SU-DHL-6 (cell line): ENCODE results near the gene CORO1C.

ENCODE experiments used
- H2AFZ ChIP-seq: fragments of 200-600 bp; sonication (generic); 2 replicates; pipeline ENCODE4 v1.6.1; 2014; ENCODE audit warnings: low read depth, mild to moderate bottlenecking, moderate library complexity, mixed read lengths, antibody characterized with exemption, low read length; ENCODE audit not compliant: severe bottlenecking
- H3F3A ChIP-seq: fragments of 200-600 bp; shearing (Covaris generic); 2 replicates; pipeline ENCODE4 v1.6.0; 2016; ENCODE audit warnings: antibody characterized with exemption, mild to moderate bottlenecking; ENCODE audit not compliant: insufficient read depth
- H3K27ac ChIP-seq: fragments of 200-600 bp; sonication (generic); 2 replicates; pipeline ENCODE4 v1.5.1; 2016; ENCODE audit warnings: low read depth, mild to moderate bottlenecking, low read length, moderate library complexity, mixed read lengths
- H3K27me3 ChIP-seq: fragments of 200-600 bp; sonication (generic), shearing (Covaris generic); 2 replicates; pipeline ENCODE4 v1.6.0; 2014; ENCODE audit warnings: mild to moderate bottlenecking, low read length
- H3K36me3 ChIP-seq: fragments of 200-600 bp; sonication (generic); 2 replicates; pipeline ENCODE4 v1.6.1; 2014; ENCODE audit warnings: mild to moderate bottlenecking, low read length, mixed read lengths
- H3K4me2 ChIP-seq: fragments of 300-600, 200-600 bp; shearing (Covaris generic), sonication (generic); 2 replicates; pipeline ENCODE4 v1.6.0; 2014; ENCODE audit warnings: low read length, low read depth, mild to moderate bottlenecking; ENCODE audit not compliant: poor library complexity, severe bottlenecking
- H3K4me3 ChIP-seq: fragments of 200-600 bp; sonication (generic); 2 replicates; pipeline ENCODE4 v1.5.1; 2014; ENCODE audit warnings: antibody characterized with exemption, low read length, mild to moderate bottlenecking, mixed read lengths; ENCODE audit not compliant: insufficient read depth, poor library complexity, severe bottlenecking
- H3K79me2 ChIP-seq: fragments of 200-600 bp; sonication (generic); 2 replicates; pipeline ENCODE4 v1.6.1; 2014; ENCODE audit warnings: mild to moderate bottlenecking, low read length, moderate library complexity; ENCODE audit not compliant: insufficient read depth
- H3K9ac ChIP-seq: fragments of 200-600 bp; sonication (generic); 2 replicates; pipeline ENCODE4 v1.7.0; 2014; ENCODE audit warnings: mild to moderate bottlenecking, low read length
- H3K9me2 ChIP-seq: fragments of 200-600 bp; sonication (generic); replicated peaks from 2 replicates; pipeline ENCODE4 v1.6.1; 2014; ENCODE audit warnings: low read length; ENCODE audit not compliant: insufficient read depth
- H3K9me3 ChIP-seq: fragments of 200-600 bp; sonication (generic); 2 replicates; pipeline ENCODE4 v1.6.1; 2014; ENCODE audit warnings: low read length, mixed read lengths; ENCODE audit not compliant: insufficient read depth
- H4K20me1 ChIP-seq: fragments of 200-600 bp; sonication (generic); 2 replicates; pipeline ENCODE4 v1.6.1; 2014; ENCODE audit warnings: low read depth, mild to moderate bottlenecking, antibody characterized with exemption, low read length, moderate library complexity, mixed read lengths
- CTCF ChIP-seq: fragments of 200-600 bp; sonication (generic); IDR thresholded peaks from one replicate; pipeline ENCODE4 v1.5.1; 2017; ENCODE audit warnings: antibody characterized with exemption, mild to moderate bottlenecking, low read length, moderate library complexity; ENCODE audit not compliant: insufficient read depth, poor library complexity, severe bottlenecking
- EZH2phosphoT487 ChIP-seq: fragments of 200-600 bp; sonication (generic), shearing (Covaris generic); conservative IDR thresholded peaks from 2 replicates; pipeline ENCODE4 v1.6.1; 2018; ENCODE audit warnings: mild to moderate bottlenecking, antibody characterized with exemption, low read length, moderate library complexity, mixed read lengths

CORO1C gene

GRCh38 chr12:108641446-108642268 is 89.7 kb downstream of the CORO1C start:
- H3K4me3 ChIP-seq: no peak overlapping the region
- no peak overlapping the region for H2AFZ ChIP-seq
- H3K79me2 ChIP-seq: no peaks in the 10 kb centered on the region
- H3K9ac ChIP-seq: no peak overlapping the region
- 0 out of 2 replicates have a peak overlapping the region, but pooled peaks have one; percentile 2 for H3K27ac ChIP-seq
- no peaks in the 10 kb centered on the region for H3K36me3 ChIP-seq
- no peaks in the 10 kb centered on the region for H4K20me1 ChIP-seq
- H3K9me2 ChIP-seq: no peaks in the 10 kb centered on the region
- TF ChIP-seq CTCF: no peak
- TF ChIP-seq EZH2phosphoT487: peak; percentile 74; the same call in 1 of the 2 replicates
- no peaks in the 10 kb centered on the region for H3K9me3 ChIP-seq
- H3K27me3 ChIP-seq: no peaks in the 10 kb centered on the region; the same call in 1 of the 2 replicates
- H3F3A ChIP-seq: peaks cover 10% of the 10 kb centered on the region; the same call in 1 of the 2 replicates
- H3K4me2 ChIP-seq: peak overlapping the region; percentile 50

- Histone ChIP-seq H3K36me3 (no peaks in the 10 kb centered on the region), H2AFZ (no peak overlapping the region), H3K27me3 (no peaks in the 10 kb centered on the region; the same call in 1 of the 2 replicates), H4K20me1 (no peaks in the 10 kb centered on the region), H3K9me2 (no peaks in the 10 kb centered on the region), H3K4me3 (no peak overlapping the region), H3K4me2 (no peak overlapping the region), H3K79me2 (no peaks in the 10 kb centered on the region), H3K9ac (no peak overlapping the region), H3F3A (peaks cover 18% of the 10 kb centered on the region), H3K27ac (no peak overlapping the region), H3K9me3 (no peaks in the 10 kb centered on the region)
- TF ChIP-seq CTCF (no peak), EZH2phosphoT487 (no peak)
Measured at GRCh38 chr12:108640802-108641445, 90.4 kb downstream of the CORO1C start.

- Histone ChIP-seq H3F3A (peaks cover 35% of the 10 kb centered on the region), H3K27me3 (no peaks in the 10 kb centered on the region; the same call in 1 of the 2 replicates), H3K27ac (no peak overlapping the region), H3K36me3 (no peaks in the 10 kb centered on the region), H3K4me2 (no peak overlapping the region), H3K9me2 (no peaks in the 10 kb centered on the region), H3K9ac (no peak overlapping the region), H3K9me3 (no peaks in the 10 kb centered on the region), H2AFZ (no peak overlapping the region), H3K4me3 (no peak overlapping the region), H4K20me1 (no peaks in the 10 kb centered on the region), H3K79me2 (no peaks in the 10 kb centered on the region)
- no peak for TF ChIP-seq CTCF
- TF ChIP-seq EZH2phosphoT487: no peak
Measured at GRCh38 chr12:108638997-108639822, 92.1 kb downstream of the CORO1C start.
